HepG2 (cell line): Measurements from ENCODE around the gene SERPINA9. TPM values are rescaled to one million over a fixed set of nuclear protein-coding genes. Genes with fewer than 3 reads are reported as not detected.

Experiments
- BATF2 ChIP-seq: sonication (generic); formaldehyde crosslinking; IDR thresholded peaks from 2 replicates; pipeline ENCODE4 v1.8.0; 2022; ENCODE audit warnings: mild to moderate bottlenecking, missing genetic modification reagents, moderate library complexity
- CEBPB ChIP-seq: IDR thresholded peaks from 2 replicates; pipeline ENCODE4 v1.6.1; 2011; ENCODE audit warnings: low read depth, low read length, improper control_type of control experiment, borderline replicate concordance
- LRRFIP1 ChIP-seq: sonication (generic); formaldehyde crosslinking; conservative IDR thresholded peaks from 2 replicates; pipeline ENCODE4 v1.4.0; 2020; ENCODE audit warnings: missing genetic modification reagents
- MXD1 ChIP-seq: sonication (generic); formaldehyde crosslinking; IDR thresholded peaks from 2 replicates; pipeline ENCODE4 v1.4.0; 2020; ENCODE audit warnings: mild to moderate bottlenecking, missing genetic modification reagents
- PPARG ChIP-seq: conservative IDR thresholded peaks from 2 replicates; pipeline ENCODE4 v1.6.1; 2016; ENCODE audit warnings: missing biosample characterization, missing genetic modification reagents
- RBFOX2 ChIP-seq: fragments of 200-400 bp; formaldehyde crosslinking; IDR thresholded peaks from 2 replicates; pipeline ENCODE4 v1.6.1; 2017; ENCODE audit warnings: low read depth, mild to moderate bottlenecking, low read length
- REST ChIP-seq, 2 experiments: IDR thresholded peaks; 2 replicates each; pipeline ENCODE4 v1.6.1; 2011 to 2012; ENCODE audit warnings: low read length in 2 of 2, borderline replicate concordance in 1 of 2, low read depth in 1 of 2, mild to moderate bottlenecking in 1 of 2, moderate library complexity in 1 of 2
- REXO4 ChIP-seq: sonication (generic); formaldehyde crosslinking; IDR thresholded peaks from 2 replicates; pipeline ENCODE4 v1.8.0; 2022; ENCODE audit warnings: missing genetic modification reagents, mild to moderate bottlenecking, borderline replicate concordance
- SP4 ChIP-seq: sonication (generic); formaldehyde crosslinking; IDR thresholded peaks from 2 replicates; pipeline ENCODE4 v1.8.1; 2023; ENCODE audit warnings: mild to moderate bottlenecking, missing genetic modification reagents
- ZBTB46 ChIP-seq: sonication (generic); formaldehyde crosslinking; IDR thresholded peaks from 2 replicates; pipeline ENCODE4 v1.4.0; 2020; ENCODE audit warnings: mild to moderate bottlenecking, missing genetic modification reagents, borderline replicate concordance
- ZNF460 ChIP-seq: sonication (generic); formaldehyde crosslinking; IDR thresholded peaks from 2 replicates; pipeline ENCODE4 v1.5.1; 2020; ENCODE audit warnings: missing genetic modification reagents, mild to moderate bottlenecking, borderline replicate concordance
- ZNF772 ChIP-seq: sonication (generic); formaldehyde crosslinking; IDR thresholded peaks from 2 replicates; pipeline ENCODE4 v1.5.0; 2020; ENCODE audit warnings: mild to moderate bottlenecking, missing genetic modification reagents
- polyA plus RNA-seq, 8 experiments: library from polyadenylated mRNA; depleted of rRNA in 3 of 8; stranded (reverse) in 7 of 8; unstranded in 1 of 8; fragments of >200 nt; fragmentation: Illumina TruSeq in 4 of 8; extraction: Trizol in 4 of 8; gene quantifications; 2 replicates each; pipeline versions ENCODE4 v1.2.1 to v1.2.3, GENCODE V29; 2011 to 2016; ENCODE audit warnings: low read depth in 4 of 8, missing spikeins in 1 of 8, mixed read lengths in 1 of 8; ENCODE audit not compliant: insufficient read depth in 1 of 8
- total RNA-seq, 5 experiments: library from RNA; depleted of rRNA; stranded (reverse); fragments of >200 nt; fragmentation: Illumina TruSeq; extraction: Trizol; gene quantifications; 2 replicates each; pipeline ENCODE4 v1.2.3, GENCODE V29; 2016; ENCODE audit warnings: low read depth in 1 of 5

SERPINA9 gene
- total and polyA plus RNA-seq, 2 of the 13 experiments (the other 11 are each of a cell fraction or from before 2014, with no cell fraction given) = 0.21 TPM; not detected in 1

- no peak; the same call in 1 of the 2 replicates for TF ChIP-seq ZNF460 (CRISPR knock-in tag)
- TF ChIP-seq REST (IDR thresholded peaks at IDR 0.05; ENCODE audit: borderline replicate concordance in 1 of 2, low read depth in 1 of 2, low read length in 2 of 2) = 0 out of 4 replicates have a peak, but pooled peaks of 1 of the 2 experiments have one; percentile 45
- TF ChIP-seq MXD1 (CRISPR knock-in tag) = no peak
- TF ChIP-seq RBFOX2 = 0 out of 2 replicates have a peak, but pooled peaks have one; percentile 27
- no peak for TF ChIP-seq BATF2
- peak; percentile 62; the same call in 1 of the 2 replicates for TF ChIP-seq SP4 (CRISPR knock-in tag)
- TF ChIP-seq PPARG = no peak
- TF ChIP-seq ZNF772 (CRISPR knock-in tag) = 0 out of 2 replicates have a peak, but pooled peaks have one; percentile 24
- no peak for TF ChIP-seq ZBTB46 (CRISPR knock-in tag)
- no peak for TF ChIP-seq REXO4
- no peak for TF ChIP-seq LRRFIP1 (CRISPR knock-in tag)
- peak; percentile 62; the same call in 1 of the 2 replicates for TF ChIP-seq CEBPB
These were observed 24.8 kb downstream of the SERPINA9 start (continued) for GRCh38 chr14:94451091-94451771.
